CD4-positive, alpha-beta T cell treated with Interleukin-4 for 1 hour (primary cell): ENCODE measurements around the gene RHOU.
A peak's percentile ranks its signal among the peaks of the same experiment; 100 is the strongest.
"Not testable (repeated sequence)": the region's sequence is repeated elsewhere in the genome, so short reads cannot be mapped to it uniquely, and the experiment has no call there.

ENCODE experiments used
- DNase-seq, 2 donors: peaks; one replicate each; pipeline ENCODE4 v3.0.0-alpha.2; 2020 to 2022

The RHOU gene

DNA sequence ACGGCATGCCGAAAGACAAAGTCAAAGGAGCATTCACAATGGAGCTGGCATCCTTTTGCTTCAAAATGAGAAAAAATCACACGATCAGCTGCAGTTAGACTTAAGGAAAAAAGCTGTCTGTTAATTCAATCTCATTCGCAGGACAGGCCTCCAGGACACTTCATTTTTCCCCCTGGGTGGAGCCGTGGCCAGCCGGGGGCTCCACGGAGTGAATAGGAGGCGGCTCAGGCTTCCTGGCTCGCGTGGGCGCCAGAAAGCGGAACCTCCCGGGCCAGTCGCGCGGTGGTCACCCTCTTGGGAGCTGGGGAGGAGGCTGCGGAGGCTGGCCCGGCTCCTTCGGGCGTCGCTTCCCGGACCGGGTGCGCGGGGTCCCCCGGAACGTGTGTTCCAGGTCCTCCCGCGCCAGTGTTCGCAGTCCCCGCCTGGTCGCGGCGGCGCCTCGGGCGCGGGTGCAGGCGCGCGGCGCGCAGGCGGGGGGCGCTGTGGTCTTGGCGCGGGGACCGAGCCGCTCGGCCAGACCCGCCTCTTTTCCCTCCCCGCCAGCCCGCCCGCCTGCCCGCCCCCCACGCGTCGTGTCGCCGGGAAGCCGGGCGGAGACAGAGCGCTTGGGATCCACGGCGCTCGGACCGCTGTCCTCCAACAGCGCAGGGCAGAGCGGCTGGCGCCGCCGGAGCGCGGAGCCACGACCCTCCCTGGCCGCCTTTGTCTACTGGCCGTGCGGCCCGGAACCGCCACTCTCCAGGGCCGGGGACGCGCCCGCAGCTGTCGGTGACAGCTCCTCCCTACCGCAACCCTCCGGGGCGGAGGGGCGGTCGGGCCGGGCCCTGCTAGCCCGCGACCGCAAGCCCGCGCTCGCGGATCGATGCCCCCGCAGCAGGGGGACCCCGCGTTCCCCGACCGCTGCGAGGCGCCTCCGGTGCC is at the start of gene RHOU:
Gene RHOU, plus strand, starts transcription at position 599 of the 921 bp plus-strand sequence. Its CDS starts 264 bp downstream, at position 863.
- peak; percentile 67 to 72 for DNase-seq

DNA sequence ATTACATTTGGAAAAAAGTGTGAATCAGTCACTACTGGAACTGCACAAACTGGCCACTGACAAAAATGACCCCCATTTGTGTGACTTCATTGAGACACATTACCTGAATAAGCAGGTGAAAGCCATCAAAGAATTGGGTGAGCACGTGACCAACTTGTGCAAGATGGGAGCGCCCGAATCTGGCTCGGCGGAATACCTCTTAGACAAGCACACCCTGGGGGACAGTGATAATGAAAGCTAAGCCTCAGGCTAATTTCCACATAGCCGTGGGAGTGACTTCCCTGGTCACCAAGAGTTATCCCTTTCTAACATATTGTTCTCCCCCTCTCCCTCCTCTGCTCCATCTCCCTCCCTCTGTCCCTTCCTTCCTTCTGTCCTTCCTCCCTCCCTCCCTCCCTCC is 47.7 kb upstream of the RHOU start:
- DNase-seq, result no peak

DNA sequence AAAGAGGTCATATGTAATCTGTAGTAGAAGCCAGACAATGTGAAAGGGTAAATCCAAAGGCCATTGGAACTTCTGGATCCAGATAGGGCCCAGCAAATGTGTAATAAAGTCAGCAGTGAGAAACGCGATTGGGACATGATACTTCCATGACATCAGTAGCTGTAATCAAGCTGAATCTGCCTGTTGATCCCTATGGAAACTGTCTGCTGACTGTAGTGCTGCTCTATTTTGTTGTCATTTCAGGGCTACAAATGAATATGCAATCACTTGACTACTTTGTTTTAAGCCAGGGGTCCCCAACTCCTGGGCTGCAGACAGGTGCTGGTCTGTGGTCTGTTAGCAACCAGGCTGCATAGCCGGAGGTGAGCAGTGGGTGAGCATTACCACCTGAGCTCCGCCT is 46.0 kb upstream of the RHOU start:
- no peak for DNase-seq

DNA sequence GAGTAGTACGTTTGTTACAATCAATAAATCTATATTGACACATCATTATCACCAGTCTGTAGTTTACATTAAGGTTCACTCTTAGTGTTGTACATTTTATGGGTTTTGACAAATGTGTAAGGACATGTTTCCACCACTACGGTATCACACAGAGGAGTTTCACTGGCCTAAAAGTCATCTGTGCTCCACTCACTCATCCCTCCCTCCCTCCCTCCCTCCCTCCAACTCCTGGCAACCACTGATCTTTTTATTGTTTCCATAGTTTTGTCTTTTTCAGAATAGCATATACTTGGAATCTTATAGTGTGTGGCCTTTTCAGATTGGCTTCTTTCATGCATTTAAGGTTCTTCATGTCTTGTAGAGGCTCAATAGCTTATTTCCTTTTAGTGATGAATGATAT is 44.1 kb upstream of the RHOU start:
- no peak for DNase-seq

DNA sequence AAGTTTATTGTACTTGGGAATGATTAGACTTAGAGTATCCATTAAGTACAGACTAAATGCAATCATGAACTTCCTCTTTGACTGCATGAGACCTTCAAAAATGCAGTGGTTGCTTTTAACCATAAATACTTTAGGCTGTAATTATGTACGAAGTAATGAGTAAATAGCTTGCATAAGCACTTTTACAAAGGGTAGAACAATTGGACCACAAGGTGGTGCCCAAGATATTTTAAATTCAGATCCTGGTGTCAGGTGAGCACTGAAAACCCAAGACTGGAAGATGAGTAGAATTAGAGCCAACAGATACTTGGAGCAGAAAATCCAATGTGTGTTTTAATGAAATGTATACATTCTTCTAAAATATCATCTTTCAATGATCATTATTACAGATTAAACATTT is 43.4 kb upstream of the RHOU start:
- peak in 1 of 2 donors; percentile 58 for DNase-seq

DNA sequence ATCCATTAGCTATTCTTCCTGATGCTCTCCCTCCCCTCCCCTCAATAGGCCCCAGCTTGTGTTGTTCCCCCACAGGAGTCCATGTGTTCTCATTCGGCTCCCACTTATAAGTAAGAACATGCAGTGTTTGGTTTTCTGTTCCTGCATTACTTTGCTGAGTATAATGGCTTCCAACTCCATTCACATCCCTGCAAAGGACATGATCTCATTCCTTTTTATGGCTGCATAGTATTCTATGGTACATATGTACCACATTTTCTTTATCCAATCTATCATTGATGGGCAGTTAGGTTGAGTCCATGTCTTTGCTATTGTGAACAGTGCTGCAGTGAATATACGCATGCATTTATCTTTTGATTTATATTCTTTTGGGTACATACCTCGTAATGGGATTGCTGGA is 40.8 kb upstream of the RHOU start:
- DNase-seq, result not testable (repeated sequence)

DNA sequence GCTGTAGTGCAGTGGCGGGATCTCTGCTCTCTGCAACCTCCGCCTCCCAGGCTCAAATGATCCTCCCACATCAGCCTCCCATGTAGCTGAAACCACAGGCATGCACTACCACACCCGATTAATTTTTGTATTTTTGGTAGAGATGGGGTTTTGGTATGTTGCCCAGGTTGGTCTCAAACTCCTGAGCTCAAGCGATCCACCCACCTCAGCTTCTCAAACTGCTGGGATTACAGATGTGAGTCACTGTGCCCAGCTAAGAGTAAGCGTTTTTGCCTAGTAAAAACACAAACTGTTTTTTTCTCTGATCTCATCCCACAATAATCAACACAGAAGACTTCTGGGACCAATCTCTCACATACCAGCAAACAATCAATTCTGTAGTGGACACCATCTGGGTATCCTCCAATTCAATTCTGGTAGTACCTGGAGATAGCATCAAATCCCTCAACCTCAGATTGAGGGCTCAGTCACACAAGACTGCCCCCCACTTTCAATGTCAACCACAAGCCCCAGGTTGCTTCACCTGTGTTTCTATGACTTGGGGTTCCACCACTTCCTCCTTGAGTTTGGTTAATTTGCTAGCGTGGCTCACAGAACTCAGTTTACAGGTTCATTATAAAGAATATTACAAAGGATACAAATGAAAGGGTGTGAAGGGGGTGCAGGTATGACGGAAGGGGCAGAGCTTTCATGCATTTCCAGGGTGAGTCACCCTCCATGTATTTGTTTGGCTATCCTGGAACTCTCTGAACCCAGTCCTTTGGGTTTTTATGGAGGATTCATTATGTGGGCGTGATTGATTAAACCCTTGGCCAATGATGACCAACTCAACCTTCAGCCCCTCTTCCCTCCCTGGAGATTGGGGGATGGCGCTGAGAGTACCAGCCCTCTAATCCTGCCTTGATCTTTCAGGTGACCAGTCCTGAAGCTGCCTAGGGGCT is 40.0 kb upstream of the RHOU start:
- peak in 1 of 2 donors; percentile 14 for DNase-seq

DNA sequence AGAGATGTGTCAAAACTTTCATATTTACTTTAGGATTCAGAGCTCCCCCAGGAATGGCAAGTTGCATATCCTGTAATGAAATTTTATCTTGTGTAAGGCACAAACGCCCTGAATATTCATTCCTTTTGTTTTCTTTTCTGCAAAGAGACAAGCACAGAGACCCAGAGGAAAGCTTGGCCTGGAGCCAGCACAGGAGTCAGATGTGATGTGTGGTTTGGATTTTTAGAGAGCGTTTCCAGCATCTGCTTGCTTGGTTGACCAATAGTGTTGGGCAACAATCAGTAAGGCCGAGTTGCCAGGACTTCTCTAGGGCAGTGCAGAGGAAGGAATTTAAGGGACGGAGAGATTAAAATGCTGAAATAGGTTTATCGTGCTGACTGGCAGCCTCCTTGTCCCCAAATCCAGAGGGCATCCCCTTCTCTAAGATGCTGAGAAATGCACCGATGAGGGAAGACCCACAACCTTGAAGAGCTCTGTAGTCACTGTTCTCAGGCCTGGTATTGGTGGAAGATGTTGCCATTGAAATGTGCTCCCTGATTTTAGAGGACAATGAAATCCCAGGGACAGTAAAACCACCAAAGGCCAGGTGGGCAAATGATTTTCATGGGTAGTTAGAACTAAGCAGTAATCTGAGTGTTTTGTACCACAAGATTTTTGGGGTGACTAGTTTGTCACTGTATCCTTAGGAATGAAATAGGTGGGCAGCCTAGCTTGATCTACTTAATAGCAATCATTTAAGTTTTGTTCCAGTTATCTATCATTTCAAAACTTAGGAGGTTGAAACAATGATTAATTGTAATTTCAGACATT is 37.9 kb upstream of the RHOU start:
- DNase-seq, result no peak

DNA sequence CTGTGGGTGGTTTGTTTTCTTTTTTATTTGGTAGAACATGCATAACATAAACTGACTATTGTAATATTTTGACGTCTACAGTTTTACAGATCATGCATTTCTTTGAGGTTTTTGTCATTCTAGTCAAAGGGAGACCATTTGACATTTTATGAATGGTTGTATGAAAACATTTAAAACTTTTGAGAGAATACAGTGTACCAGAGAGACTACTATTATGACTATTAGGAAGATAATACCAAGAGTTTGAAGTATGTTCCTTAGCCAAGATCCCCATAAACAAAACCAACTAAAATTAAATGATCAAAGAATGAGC is 37.3 kb upstream of the RHOU start:
- DNase-seq, result no peak

DNA sequence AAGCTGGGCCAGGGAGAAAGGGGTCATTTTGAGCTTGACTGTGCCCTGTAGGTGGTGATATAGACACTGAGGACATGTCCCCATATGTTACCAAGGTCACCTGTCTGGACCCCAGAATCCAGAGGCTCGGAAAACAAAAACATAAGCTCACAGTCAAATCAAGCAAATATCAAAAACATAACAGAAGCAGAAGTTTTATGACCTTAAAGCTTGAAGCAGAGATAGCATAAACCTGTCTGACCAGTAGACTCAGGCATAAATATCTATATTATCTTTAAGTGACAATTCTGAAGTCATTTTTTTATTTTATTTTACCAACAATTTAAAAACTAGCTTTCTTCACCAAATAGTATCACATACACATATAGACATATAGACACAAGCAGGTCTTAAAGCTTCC is 32.8 kb upstream of the RHOU start:
- no peak for DNase-seq

DNA sequence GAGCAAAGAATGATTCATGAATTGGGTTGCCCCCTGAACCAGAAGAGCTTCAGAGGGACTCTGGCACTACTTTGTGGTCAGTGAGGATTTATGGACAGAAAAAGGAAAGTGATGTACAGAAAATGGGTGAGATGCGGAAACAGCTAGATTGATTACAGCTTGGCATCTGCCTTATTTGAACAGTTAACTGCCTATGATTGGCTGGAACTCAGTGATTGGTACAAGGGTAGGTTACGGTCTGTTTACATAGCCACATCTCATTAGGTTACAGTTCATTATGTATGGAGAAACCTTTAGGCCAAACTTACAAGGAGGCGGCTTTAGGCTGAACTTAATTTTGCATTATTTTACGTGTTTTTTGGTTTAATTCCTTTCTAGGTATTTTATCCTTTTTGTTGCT is 29.0 kb upstream of the RHOU start:
- no peak for DNase-seq

DNA sequence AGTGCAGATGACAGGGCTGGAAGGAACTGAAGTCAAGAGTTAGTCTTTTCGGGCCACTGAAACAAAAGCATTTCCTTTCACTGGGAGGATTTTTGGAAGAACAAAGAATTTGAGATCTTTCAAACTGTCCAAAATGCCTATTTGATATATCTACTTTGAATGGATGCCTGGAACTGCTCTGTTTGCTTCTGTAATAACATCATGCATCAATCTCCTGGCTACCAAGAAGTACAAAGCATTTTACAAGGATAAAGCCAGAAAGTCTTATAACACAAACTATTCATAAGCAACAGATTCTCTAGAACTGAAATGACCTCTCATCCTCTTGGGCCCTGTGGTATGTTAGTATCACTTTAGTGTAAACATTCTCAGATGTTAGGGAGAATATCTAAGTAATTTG is 18.2 kb upstream of the RHOU start:
- DNase-seq, result no peak

DNA sequence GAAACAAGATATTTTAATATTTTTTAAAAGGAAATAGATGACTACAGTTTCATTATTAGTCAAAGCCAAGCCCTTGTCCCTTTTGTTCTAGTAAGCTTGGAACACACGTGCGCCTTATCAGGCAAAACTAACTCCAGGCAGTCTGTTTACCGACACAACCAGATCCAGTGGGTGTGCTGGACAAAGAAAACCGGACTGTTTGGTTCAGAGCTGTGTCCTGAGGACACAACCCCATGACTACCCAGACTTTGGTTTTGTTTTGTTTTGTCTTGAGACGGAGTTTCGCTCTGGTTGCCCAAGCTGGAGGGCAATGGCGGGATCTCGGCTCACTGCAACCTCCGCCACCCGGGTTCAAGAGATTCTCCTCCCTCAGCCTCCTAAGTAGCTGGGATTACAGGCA is 13.9 kb upstream of the RHOU start:
- DNase-seq, result no peak

DNA sequence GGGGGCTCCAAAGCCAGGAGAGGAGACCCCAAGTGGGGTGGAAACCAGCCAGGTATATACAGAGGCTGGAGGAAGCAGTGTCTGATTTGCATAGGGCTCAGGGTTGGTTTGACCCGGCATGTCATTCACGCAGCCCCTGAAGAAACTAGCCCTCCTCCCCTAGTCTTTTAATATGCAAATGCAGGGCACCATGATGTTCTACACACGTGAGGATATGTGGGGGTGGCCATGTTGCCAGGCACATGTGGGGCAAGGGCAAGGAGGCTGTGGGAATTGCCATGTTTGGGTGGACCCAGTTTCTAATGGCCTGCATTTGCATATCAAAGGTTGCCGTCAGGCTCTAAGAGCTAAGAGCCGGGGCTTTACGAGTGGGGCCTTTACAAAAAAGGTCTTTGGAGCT is 12.0 kb upstream of the RHOU start:
- DNase-seq, result no peak

DNA sequence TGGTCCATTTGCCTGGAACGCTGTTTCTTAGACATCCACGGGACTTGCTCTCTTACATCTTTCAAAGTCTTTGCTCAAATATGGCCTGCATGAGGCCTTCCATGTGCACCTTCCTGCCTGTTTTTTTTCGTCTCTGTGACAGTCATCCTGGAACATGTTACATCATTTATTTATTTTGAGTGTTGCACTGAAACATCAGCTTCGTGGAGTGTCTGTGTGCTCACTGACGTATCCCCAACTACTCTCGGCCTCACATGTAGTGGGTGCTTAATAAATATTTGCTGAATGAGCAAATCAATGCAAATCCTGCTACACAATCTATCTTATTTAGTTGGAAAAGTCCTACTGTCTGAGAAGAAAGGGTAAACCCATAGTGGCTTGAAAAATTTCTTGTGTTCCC is 11.4 kb upstream of the RHOU start:
- DNase-seq, result no peak

DNA sequence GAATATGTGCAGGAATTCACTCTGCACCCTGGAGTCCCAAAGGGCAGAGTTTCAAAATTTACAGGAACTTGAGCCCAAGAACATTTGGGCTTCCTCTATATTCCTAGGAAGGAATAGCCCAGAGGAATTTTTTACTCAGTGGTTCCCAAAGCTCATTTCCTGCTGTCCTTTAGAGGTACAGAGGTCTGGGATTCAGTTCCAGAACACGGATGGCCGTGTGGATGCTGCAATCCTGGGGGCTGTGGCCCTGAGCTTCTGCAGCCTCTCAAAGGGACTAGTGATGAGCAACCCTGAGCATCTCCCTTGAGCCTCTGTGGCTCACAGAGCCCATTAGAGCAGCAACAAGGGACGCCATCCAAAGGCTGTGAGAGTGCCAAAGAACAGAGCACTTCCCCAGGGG is 10.1 kb upstream of the RHOU start:
- DNase-seq, result no peak

DNA sequence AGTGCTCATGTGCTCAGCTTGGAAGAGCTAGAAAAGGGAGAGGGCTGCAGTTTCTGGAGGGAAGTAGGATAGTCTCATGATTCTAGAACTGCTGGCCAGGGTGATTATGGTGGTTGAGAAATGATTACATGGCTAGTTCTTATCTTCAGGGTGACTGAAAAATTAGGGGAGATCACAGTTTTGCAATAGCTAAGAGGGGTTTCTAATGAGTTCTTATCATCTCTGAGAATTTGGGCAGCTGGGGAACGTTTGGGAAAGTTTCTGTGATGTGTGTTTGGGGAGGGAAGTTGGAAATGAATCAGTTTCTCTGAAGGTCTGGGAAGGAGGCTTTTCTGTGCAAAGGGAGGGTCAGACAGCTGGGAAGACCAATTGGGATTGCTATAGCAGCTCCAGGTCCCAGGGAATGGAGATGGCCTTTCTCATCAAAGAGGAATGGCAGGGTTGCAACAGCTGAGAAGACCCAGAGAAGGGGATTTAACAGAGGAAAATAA is 7.6 kb upstream of the RHOU start:
- no peak for DNase-seq

DNA sequence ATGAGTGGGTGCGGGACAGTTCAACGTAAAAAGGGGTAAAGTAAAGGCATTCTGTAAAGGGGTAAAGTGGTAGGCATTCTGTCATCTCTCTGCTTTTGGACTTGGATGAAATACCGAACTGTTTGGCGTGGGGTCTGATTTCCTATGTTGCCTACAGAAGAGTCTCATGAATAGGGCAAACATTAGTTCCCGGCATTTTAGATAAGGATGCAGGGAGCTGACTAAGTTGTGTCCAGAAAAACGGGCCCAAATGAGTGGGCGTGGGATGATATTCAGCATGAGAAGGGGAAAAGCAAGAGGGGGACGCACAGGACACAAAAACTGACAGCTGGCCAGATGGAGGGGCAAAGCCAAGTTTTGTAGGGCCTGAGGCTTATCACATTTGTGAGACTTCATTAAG is 2.9 kb upstream of the RHOU start:
- no peak for DNase-seq

DNA sequence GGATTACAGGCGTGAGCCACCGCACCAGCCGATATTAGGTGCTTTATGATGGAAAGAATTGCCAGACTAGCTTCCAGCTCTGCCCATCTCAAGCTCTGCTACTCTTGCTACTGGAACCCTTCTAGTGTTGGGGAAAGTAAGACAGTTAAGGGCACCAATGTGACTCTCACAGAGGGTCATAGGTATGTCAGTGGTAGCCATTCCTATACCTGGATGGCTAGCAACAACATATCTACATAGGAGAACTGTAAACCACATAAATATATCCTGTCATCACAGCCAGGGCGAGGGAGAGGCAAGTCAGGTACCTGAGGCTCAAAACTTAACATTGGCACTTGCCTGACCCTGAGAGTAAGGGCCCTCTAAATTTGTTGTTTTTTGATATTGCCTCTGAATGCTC is 1.7 kb upstream of the RHOU start:
- no peak for DNase-seq

DNA sequence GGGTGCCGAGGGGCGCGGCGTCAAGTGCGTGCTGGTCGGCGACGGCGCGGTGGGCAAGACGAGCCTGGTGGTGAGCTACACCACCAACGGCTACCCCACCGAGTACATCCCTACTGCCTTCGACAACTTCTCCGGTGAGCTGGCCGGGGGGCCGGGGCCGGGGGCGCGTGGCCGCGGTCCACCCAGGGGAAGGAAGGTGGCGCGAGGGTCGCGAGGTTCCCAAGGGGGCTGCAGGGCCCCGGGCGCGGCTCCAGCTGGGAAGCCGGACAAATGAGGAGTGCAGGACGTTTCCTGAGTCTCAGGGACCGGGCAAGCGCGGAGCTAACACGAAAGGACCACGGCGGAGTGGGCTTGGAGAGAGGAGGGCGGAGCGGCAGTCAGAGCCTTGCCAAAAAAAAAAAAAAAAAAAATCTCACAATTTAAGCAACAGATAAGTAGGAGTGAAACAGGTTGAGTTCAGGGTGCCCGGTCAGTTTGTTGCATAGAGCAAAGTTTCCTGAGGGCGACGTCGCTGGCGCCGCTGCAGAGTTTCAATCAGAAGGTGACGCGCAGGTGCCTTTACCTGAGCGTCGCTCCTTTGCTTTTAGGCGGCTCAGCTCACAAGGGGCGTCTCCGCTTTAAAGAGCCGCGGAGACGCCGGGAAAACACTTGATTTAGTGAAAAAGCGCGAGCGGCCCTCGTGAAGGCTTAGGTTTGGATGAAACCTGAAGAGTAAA is 750 bp downstream of the RHOU start:
- DNase-seq, result peak; percentile 26 to 27

DNA sequence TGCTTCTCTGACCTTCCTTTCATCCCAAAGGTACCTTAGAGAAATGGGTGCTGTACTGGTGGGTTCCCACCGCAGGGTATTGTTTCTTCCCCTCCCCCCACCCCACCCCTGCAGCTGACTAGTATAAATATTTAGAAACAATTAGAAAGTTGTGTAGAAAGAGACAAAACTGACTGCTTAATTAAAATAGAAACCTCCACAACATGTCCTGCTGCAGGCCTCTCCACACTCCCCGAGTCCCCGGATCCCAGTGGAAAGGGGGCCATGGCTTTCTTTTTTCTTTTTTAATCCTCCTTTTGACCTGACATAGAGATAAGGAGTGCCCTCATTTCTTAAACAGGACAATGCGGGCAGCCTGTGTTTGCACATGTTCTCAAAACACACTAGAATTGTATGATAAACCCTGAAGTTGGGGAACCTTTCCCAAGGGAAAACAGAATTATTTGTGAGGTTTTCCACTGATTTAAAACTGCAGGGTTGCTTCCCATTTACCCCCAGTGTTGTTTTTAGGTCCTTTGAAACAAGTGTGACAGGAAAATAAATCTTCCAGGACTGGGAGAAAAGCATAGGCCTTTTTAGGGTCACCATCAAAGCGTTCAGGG is 1.7 kb downstream of the RHOU start:
- no peak for DNase-seq

DNA sequence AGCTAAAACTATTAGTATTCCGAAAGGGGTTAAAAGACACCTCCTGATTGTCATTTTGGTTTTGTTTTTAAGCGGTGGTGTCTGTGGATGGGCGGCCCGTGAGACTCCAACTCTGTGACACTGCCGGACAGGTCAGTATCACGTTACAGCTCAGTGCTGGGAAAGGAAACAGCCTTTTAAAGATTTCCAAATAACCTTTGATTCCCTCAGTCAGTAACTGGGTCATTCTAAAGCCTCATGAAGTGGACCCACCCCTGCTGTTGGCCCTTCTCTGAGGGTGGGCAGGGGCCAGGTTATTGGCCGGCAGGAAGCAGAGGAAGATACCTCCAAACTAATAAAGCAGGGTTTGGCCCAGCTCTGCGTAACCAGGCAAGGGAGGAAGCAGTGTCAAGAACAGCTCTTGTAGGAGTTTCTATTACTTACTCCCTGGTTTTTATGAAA is 2.3 kb downstream of the RHOU start:
- peak in 1 of 2 donors; percentile 11 for DNase-seq
